C4-2B (cell line): ENCODE data around the gene RPAP2.

Experiments used
- H3K27ac ChIP-seq: fragments of 450-650 bp; 2 replicates; pipeline ENCODE4 v1.5.1; 2017
- CTCF ChIP-seq: fragments of 450-650 bp; conservative IDR thresholded peaks from 2 replicates; pipeline ENCODE4 v1.5.1; 2017; ENCODE audit warnings: mild to moderate bottlenecking
- ZFX ChIP-seq: fragments of 450-650 bp; IDR thresholded peaks from 2 replicates; pipeline ENCODE4 v1.6.1; 2017

RPAP2 gene

GRCh38 chr1:92441697-92442342 is 143.0 kb downstream of the RPAP2 start:
- H3K27ac ChIP-seq = no peak overlapping the region
- TF ChIP-seq CTCF (no peak), ZFX (no peak)

GRCh38 chr1:92442351-92442750 is 143.5 kb downstream of the RPAP2 start:
- TF ChIP-seq CTCF = no peak
- TF ChIP-seq ZFX = no peak
- H3K27ac ChIP-seq = no peak overlapping the region

GRCh38 chr1:92443893-92444292 is 145.0 kb downstream of the RPAP2 start:
- TF ChIP-seq CTCF = no peak

GRCh38 chr1:92444351-92444750 is 145.5 kb downstream of the RPAP2 start:
- no peak for TF ChIP-seq CTCF
- TF ChIP-seq ZFX = no peak

More at GRCh38 chr1:92443893-92444292, 145.0 kb downstream of the RPAP2 start:
- H3K27ac ChIP-seq = peak overlapping the region; percentile 22; the same call in 1 of the 2 replicates

GRCh38 chr1:92445865-92446264 is 147.0 kb downstream of the RPAP2 start:
- no peak for TF ChIP-seq ZFX
- TF ChIP-seq CTCF = no peak
- H3K27ac ChIP-seq = no peak overlapping the region

More at GRCh38 chr1:92444351-92444750, 145.5 kb downstream of the RPAP2 start:
- peak overlapping the region; percentile 22; the same call in 1 of the 2 replicates for H3K27ac ChIP-seq

- H3K27ac ChIP-seq = no peak overlapping the region
- no peak for TF ChIP-seq ZFX
- no peak for TF ChIP-seq CTCF
Measured at GRCh38 chr1:92446546-92446945, 147.7 kb downstream of the RPAP2 start.

- TF ChIP-seq ZFX = no peak
- no peak for TF ChIP-seq CTCF
Measured at GRCh38 chr1:92447033-92447681, 148.3 kb downstream of the RPAP2 start.

More at GRCh38 chr1:92447033-92447681, 148.3 kb downstream of the RPAP2 start:
- no peak overlapping the region for H3K27ac ChIP-seq
